Neural progenitor cell (in vitro differentiated cells): ENCODE results near the gene SLFN14. TPM values are rescaled to one million over a fixed set of nuclear protein-coding genes. Genes with fewer than 3 reads are reported as not detected.

Experiments used
- DNase-seq: peaks from one replicate; pipeline ENCODE4 v3.0.0-alpha.2; 2016; ENCODE audit warnings: low spot score
- H2AFZ ChIP-seq: fragments of 200-600 bp; sonication (generic); replicated peaks from 2 replicates; pipeline ENCODE4 v1.6.1; 2016; ENCODE audit warnings: antibody characterized with exemption
- H3F3A ChIP-seq: fragments of 200-600 bp; sonication (generic); 2 replicates; pipeline ENCODE4 v1.6.1; 2016; ENCODE audit warnings: antibody characterized with exemption, low read depth
- H3K27ac ChIP-seq: fragments of 200-600 bp; sonication (generic); 2 replicates; pipeline ENCODE4 v1.5.1; 2016; ENCODE audit warnings: mild to moderate bottlenecking
- H3K27me3 ChIP-seq: fragments of 200-600 bp; sonication (generic); 2 replicates; pipeline ENCODE4 v1.6.1; 2016; ENCODE audit warnings: mild to moderate bottlenecking, moderate library complexity
- H3K36me3 ChIP-seq: fragments of 200-600 bp; sonication (generic); 2 replicates; pipeline ENCODE4 v1.5.1; 2016
- H3K4me1 ChIP-seq: fragments of 200-600 bp; sonication (generic); 2 replicates; pipeline ENCODE4 v1.6.1; 2016; ENCODE audit warnings: mixed run types
- H3K4me2 ChIP-seq: fragments of 200-600 bp; sonication (generic); 2 replicates; pipeline ENCODE4 v1.6.1; 2016
- H3K4me3 ChIP-seq: fragments of 200-600 bp; sonication (generic); 2 replicates; pipeline ENCODE4 v1.5.1; 2016
- H3K79me2 ChIP-seq: fragments of 200-600 bp; sonication (generic); 2 replicates; pipeline ENCODE4 v1.6.1; 2016; ENCODE audit warnings: low read depth
- H3K9ac ChIP-seq: fragments of 200-600 bp; sonication (generic); 2 replicates; pipeline ENCODE4 v1.6.1; 2016
- H3K9me3 ChIP-seq: fragments of 200-600 bp; sonication (generic); 2 replicates; pipeline ENCODE4 v1.5.1; 2016; ENCODE audit warnings: low read depth
- H4K20me1 ChIP-seq: fragments of 200-600 bp; sonication (generic); 2 replicates; pipeline ENCODE4 v1.6.1; 2016; ENCODE audit warnings: low read depth
- H3K27ac Mint-ChIP-seq: 3 replicates; pipeline ENCODE4 v1.8.0; 2021; ENCODE audit warnings: mixed read lengths
- H3K27me3 Mint-ChIP-seq: 2 replicates; pipeline ENCODE4 v1.8.0; 2022; ENCODE audit warnings: low read depth, mild to moderate bottlenecking, inconsistent platforms, moderate library complexity, mixed read lengths; ENCODE audit not compliant: insufficient read depth
- H3K36me3 Mint-ChIP-seq: 3 replicates; pipeline ENCODE4 v1.8.0; 2021; ENCODE audit warnings: mixed read lengths
- H3K4me1 Mint-ChIP-seq: 3 replicates; pipeline ENCODE4 v1.8.0; 2021; ENCODE audit warnings: mixed read lengths
- H3K4me3 Mint-ChIP-seq: 3 replicates; pipeline ENCODE4 v1.8.0; 2021; ENCODE audit warnings: mild to moderate bottlenecking, moderate library complexity, mixed read lengths
- H3K9me3 Mint-ChIP-seq: 3 replicates; pipeline ENCODE4 v1.8.0; 2020; ENCODE audit warnings: mixed read lengths
- EZH2 ChIP-seq: fragments of 200-600 bp; sonication (generic); IDR thresholded peaks from 2 replicates; pipeline ENCODE4 v1.6.1; 2017; ENCODE audit warnings: antibody characterized with exemption, mild to moderate bottlenecking, moderate library complexity
- EZH2phosphoT487 ChIP-seq: fragments of 200-600 bp; sonication (generic); IDR thresholded peaks from 2 replicates; pipeline ENCODE4 v1.6.1; 2017; ENCODE audit warnings: antibody characterized with exemption
- total RNA-seq: library from RNA; depleted of rRNA; stranded (reverse); fragments of >200 nt; gene quantifications from 2 replicates; pipeline ENCODE4 v1.2.3, GENCODE V29; 2015; ENCODE audit warnings: low replicate concordance
- TF ChIP-seq, protein P1 (sequence below): fragments of 200-600 bp; sonication (generic); IDR thresholded peaks from 2 replicates; pipeline ENCODE4 v1.5.1; 2017; ENCODE audit warnings: antibody characterized with exemption, mild to moderate bottlenecking

SLFN14 gene
- total RNA-seq, 1 donor from 2014 or later = not detected

GRCh38 chr17:35578929-35579432 lies 18.4 kb upstream of the SLFN14 start:
- Histone ChIP-seq H2AFZ (peak overlapping the region; percentile 85), H3K27ac (peak overlapping the region; percentile 87), H4K20me1 (no peaks in the 10 kb centered on the region), H3K36me3 (no peaks in the 10 kb centered on the region), H3K4me3 (peak overlapping the region; percentile 80), H3K4me1 (peaks cover 10% of the 10 kb centered on the region), H3K9me3 (no peaks in the 10 kb centered on the region), H3K9ac (peak overlapping the region; percentile 94), H3F3A (peaks cover 45% of the 10 kb centered on the region), H3K27me3 (peaks cover 9% of the 10 kb centered on the region), H3K4me2 (peak overlapping the region; percentile 97), H3K79me2 (peaks cover 9% of the 10 kb centered on the region)
- Mint-ChIP-seq H3K4me1 (peaks cover 13% of the 10 kb centered on the region), H3K9me3 (no peaks in the 10 kb centered on the region), H3K36me3 (peaks cover 6% of the 10 kb centered on the region), H3K4me3 (peak overlapping the region; percentile 97), H3K27ac (peak overlapping the region; percentile 88), H3K27me3 (no peaks in the 10 kb centered on the region)
- no peak for TF ChIP-seq EZH2
- TF ChIP-seq EZH2phosphoT487 = no peak
- TF ChIP-seq, protein P1, sequence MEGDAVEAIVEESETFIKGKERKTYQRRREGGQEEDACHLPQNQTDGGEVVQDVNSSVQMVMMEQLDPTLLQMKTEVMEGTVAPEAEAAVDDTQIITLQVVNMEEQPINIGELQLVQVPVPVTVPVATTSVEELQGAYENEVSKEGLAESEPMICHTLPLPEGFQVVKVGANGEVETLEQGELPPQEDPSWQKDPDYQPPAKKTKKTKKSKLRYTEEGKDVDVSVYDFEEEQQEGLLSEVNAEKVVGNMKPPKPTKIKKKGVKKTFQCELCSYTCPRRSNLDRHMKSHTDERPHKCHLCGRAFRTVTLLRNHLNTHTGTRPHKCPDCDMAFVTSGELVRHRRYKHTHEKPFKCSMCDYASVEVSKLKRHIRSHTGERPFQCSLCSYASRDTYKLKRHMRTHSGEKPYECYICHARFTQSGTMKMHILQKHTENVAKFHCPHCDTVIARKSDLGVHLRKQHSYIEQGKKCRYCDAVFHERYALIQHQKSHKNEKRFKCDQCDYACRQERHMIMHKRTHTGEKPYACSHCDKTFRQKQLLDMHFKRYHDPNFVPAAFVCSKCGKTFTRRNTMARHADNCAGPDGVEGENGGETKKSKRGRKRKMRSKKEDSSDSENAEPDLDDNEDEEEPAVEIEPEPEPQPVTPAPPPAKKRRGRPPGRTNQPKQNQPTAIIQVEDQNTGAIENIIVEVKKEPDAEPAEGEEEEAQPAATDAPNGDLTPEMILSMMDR = no peak
- DNase-seq = no peak

DNA sequence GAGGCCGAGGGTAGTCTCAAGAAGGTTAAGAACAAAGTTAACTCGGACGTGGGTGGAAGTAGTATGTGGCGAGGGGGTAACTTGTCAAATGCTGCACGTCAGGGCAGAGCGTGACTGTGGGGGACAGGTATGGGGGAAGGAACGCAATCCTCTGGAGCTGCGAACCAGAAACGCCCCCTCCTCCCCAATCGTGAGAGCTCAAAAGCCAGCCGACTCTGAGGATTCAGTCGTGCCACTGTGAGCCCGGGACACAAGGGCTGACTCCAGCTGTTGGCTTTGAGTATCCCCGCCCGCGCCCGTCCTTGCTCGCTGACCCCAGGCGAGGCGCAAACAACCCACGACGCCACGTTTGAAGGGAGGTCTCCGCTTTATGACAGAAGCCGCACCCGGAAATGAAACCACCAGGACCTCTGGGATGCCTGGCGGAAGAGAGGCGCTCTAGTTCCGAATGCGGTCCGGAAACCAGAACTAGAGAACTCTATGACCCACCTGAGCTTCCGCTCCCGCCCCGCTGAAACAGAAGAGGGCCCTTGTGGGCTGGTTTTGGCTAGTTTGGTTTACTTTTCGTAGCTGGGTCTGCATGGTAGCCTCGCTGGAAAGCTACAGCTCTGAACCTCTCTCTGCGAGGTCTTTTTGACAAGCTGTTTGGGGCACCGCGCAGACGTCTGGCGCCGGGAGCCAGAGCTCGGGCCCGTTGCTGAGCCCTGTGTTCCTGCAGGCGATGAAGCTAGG lies 17.7 kb upstream of the SLFN14 start, which contains the start of gene PEX12:
Gene PEX12 (minus strand): TSS at position 375 of the 732 bp plus-strand sequence. CDS start 550 bp downstream, outside the sequence.
- H3K9me3 Mint-ChIP-seq = no peaks in the 10 kb centered on the region
- peak within 1 kb of the TSS; percentile 97 for H3K4me3 Mint-ChIP-seq

GRCh38 chr17:35577830-35578196 lies 17.2 kb upstream of the SLFN14 start:
- H3F3A ChIP-seq = peaks cover 45% of the 10 kb centered on the region
- Mint-ChIP-seq H3K27me3 (no peaks in the 10 kb centered on the region), H3K36me3 (peaks cover 6% of the 10 kb centered on the region), H3K9me3 (no peaks in the 10 kb centered on the region), H3K4me3 (peak overlapping the region; percentile 97), H3K4me1 (peaks cover 13% of the 10 kb centered on the region), H3K27ac (no peak overlapping the region)
- H3K36me3 ChIP-seq = no peaks in the 10 kb centered on the region
- H3K4me2 ChIP-seq = peak overlapping the region; percentile 97
- H3K4me3 ChIP-seq = peak overlapping the region; percentile 80
- no peaks in the 10 kb centered on the region for H4K20me1 ChIP-seq
- peaks cover 10% of the 10 kb centered on the region for H3K4me1 ChIP-seq
- H3K9ac ChIP-seq = peak overlapping the region; percentile 94
- no peak for TF ChIP-seq EZH2phosphoT487
- no peak for TF ChIP-seq EZH2
- TF ChIP-seq, protein P1 = no peak
- H3K27ac ChIP-seq = no peak overlapping the region
- H3K79me2 ChIP-seq = peaks cover 9% of the 10 kb centered on the region
- H2AFZ ChIP-seq = peak overlapping the region; percentile 85
- no peaks in the 10 kb centered on the region for H3K9me3 ChIP-seq
- no peak for DNase-seq
- H3K27me3 ChIP-seq = no peaks in the 10 kb centered on the region

More for the DNA sequence above, 17.7 kb upstream of the SLFN14 start, which contains the start of gene PEX12:
- Histone ChIP-seq H3K27ac (peak within 1 kb of the TSS; percentile 87), H3K27me3 (peaks cover 3% of the 10 kb centered on the region), H3K36me3 (no peaks in the 10 kb centered on the region), H3K4me1 (peaks cover 10% of the 10 kb centered on the region), H3K9ac (peak within 1 kb of the TSS; percentile 94), H3K4me3 (peak within 1 kb of the TSS; percentile 80), H3K9me3 (no peaks in the 10 kb centered on the region), H3K4me2 (peak within 1 kb of the TSS; percentile 97), H3F3A (peaks cover 45% of the 10 kb centered on the region), H3K79me2 (peaks cover 9% of the 10 kb centered on the region), H4K20me1 (no peaks in the 10 kb centered on the region), H2AFZ (peak within 1 kb of the TSS; percentile 85)
- Mint-ChIP-seq H3K27ac (peak within 1 kb of the TSS; percentile 88), H3K27me3 (no peaks in the 10 kb centered on the region), H3K4me1 (peaks cover 13% of the 10 kb centered on the region), H3K36me3 (peaks cover 6% of the 10 kb centered on the region)
- peak; percentile 87 for DNase-seq
- TF ChIP-seq, protein P1 = no peak
- TF ChIP-seq EZH2 (peak; percentile 29), EZH2phosphoT487 (no peak)
